ENCODE results near the gene CPNE1.

CPNE1 gene

GRCh38 chr20:35599776-35600120 lies 65.0 kb downstream of the CPNE1 start:
- H3K36me3 ChIP-seq (ENCODE audit: control insufficient read depth, insufficient read depth, low read length) = no peaks in the 10 kb centered on the region
- no peaks in the 10 kb centered on the region for H3K4me1 ChIP-seq (ENCODE audit: control insufficient read depth, insufficient read depth, low read length)
- H3K9me3 ChIP-seq (ENCODE audit: control insufficient read depth, insufficient read depth, low read length) = no peaks in the 10 kb centered on the region
- peaks cover 36% of the 10 kb centered on the region for H3K27me3 ChIP-seq (ENCODE audit: control insufficient read depth, insufficient read depth, low read length)
- H3K9ac ChIP-seq (ENCODE audit: low read depth, low read length) = no peak overlapping the region
- H3K4me3 ChIP-seq (ENCODE audit: low read depth, low read length) = no peak overlapping the region

DNA sequence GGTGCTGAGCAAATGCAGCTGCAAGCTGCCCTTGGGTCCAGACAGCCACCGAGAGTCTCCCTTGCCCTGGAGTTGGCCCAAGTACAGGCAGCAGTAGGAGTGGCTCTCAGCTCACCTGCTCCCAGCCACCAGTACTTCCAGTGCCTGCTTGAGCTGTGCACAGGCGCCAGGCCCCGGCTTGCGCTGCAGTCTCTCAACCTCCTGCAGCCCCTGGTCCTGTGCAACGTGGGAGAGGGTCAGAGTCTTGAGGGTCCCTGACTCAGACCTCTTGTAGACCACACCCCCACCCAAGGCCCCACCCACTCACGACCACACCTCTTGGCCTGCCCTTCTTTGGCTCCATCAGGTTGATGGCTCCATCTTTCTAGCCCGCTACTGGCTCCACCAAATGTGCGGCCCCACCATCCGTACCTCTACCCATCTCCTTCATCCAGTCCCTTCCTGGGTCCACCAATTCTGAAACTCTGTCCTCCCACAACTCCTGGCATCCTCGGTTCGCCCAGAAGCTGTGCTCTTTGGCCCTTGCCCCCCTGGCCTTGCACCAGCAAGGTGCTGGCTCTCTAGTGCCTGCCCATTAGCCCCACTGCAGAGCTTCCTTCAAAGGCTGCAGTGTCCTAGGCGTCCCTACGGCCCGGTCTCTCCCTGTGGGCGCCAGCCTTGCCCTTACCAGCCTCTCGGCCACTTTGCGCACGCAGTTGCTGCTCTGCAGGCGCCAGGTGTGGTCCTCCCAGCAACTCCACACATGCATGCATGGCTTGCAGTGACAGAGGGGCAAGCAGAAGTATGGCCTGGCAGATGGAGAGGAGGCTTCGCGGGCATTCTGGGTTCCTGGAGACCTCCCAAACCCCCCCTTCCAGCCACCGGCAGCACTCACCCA lies 65.6 kb downstream of the CPNE1 start:
- Histone ChIP-seq H3K9ac (ENCODE audit: low read depth, low read length) (no peak overlapping the region), H3K36me3 (ENCODE audit: control insufficient read depth, insufficient read depth, low read length) (no peaks in the 10 kb centered on the region), H3K4me3 (ENCODE audit: low read depth, low read length) (no peak overlapping the region), H3K4me1 (ENCODE audit: control insufficient read depth, insufficient read depth, low read length) (no peaks in the 10 kb centered on the region), H3K27me3 (ENCODE audit: control insufficient read depth, insufficient read depth, low read length) (peaks cover 36% of the 10 kb centered on the region), H3K9me3 (ENCODE audit: control insufficient read depth, insufficient read depth, low read length) (no peaks in the 10 kb centered on the region)

DNA sequence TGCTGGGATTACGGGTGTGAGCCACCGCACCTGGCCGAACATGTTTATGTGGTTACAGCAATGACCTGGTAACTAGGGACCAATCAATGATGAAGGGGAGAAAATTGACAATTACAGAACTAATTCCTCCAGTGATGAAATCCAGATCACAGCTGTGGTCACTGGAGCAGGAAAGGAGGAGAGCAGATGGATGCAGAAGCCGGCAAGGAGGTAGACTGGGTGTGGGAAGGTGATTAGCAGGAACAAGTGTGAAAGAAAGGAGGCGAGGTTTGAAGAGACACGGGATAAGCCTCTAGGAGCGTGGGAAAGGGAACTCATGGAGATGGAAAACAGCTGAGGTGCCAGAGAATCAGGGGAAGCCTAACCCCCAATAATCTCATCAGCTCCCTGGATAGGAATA lies 66.2 kb downstream of the CPNE1 start:
- Histone ChIP-seq H3K36me3 (ENCODE audit: control insufficient read depth, insufficient read depth, low read length) (no peaks in the 10 kb centered on the region), H3K27me3 (ENCODE audit: control insufficient read depth, insufficient read depth, low read length) (peaks cover 34% of the 10 kb centered on the region), H3K9me3 (ENCODE audit: control insufficient read depth, insufficient read depth, low read length) (no peaks in the 10 kb centered on the region), H3K4me1 (ENCODE audit: control insufficient read depth, insufficient read depth, low read length) (no peaks in the 10 kb centered on the region), H3K9ac (ENCODE audit: low read depth, low read length) (no peak overlapping the region), H3K4me3 (ENCODE audit: low read depth, low read length) (no peak overlapping the region)

GRCh38 chr20:35597186-35597585 lies 67.5 kb downstream of the CPNE1 start:
- Histone ChIP-seq H3K36me3 (ENCODE audit: control insufficient read depth, insufficient read depth, low read length) (no peaks in the 10 kb centered on the region), H3K9ac (ENCODE audit: low read depth, low read length) (no peak overlapping the region), H3K4me1 (ENCODE audit: control insufficient read depth, insufficient read depth, low read length) (no peaks in the 10 kb centered on the region), H3K9me3 (ENCODE audit: control insufficient read depth, insufficient read depth, low read length) (no peaks in the 10 kb centered on the region), H3K27me3 (ENCODE audit: control insufficient read depth, insufficient read depth, low read length) (peaks cover 21% of the 10 kb centered on the region), H3K4me3 (ENCODE audit: low read depth, low read length) (no peak overlapping the region)

DNA sequence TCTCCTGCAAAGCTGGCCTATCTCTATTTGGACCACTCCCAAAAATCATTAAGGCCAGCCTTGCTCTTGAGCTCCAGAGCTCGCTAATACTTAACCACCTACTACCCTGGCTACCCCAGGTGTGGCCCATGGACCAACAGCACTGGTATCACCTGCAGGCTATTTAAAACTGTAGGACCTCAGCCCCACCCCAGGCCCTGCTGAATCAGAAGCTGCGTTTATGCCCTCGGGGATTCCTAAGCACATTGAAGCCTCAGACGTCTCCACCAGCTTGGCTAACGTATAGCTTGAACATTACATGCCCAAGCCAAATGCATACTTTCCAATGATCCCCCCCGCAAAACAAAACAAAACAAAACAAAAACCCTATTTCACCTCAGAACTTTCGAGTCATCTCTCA lies 68.8 kb downstream of the CPNE1 start:
- H3K9me3 ChIP-seq (ENCODE audit: control insufficient read depth, insufficient read depth, low read length) = no peaks in the 10 kb centered on the region
- H3K27me3 ChIP-seq (ENCODE audit: control insufficient read depth, insufficient read depth, low read length) = peaks cover 14% of the 10 kb centered on the region
- H3K4me1 ChIP-seq (ENCODE audit: control insufficient read depth, insufficient read depth, low read length) = no peaks in the 10 kb centered on the region
- no peak overlapping the region for H3K9ac ChIP-seq (ENCODE audit: low read depth, low read length)
- H3K36me3 ChIP-seq (ENCODE audit: control insufficient read depth, insufficient read depth, low read length) = no peaks in the 10 kb centered on the region
- H3K4me3 ChIP-seq (ENCODE audit: low read depth, low read length) = no peak overlapping the region

DNA sequence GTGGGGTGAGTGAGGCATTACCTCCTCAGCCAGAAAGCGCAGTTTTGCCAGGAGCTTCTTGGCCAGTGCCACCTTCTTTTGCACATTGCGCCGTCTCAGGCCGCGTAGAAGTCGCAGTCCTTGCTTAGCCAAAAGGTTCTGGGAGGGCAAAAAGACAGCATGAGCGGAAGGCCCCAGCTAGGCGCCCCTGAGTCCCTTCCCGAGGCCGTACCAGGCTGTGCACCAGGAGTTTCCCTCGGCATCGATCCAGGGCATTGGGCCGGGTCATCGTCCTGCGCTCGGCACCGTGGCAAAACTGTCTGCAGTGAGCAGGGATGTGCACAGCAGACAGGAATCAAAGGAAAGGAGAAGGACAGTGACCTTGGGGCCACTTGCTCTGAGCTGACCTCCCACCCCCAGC lies 69.2 kb downstream of the CPNE1 start:
- Histone ChIP-seq H3K27me3 (ENCODE audit: control insufficient read depth, insufficient read depth, low read length) (peaks cover 11% of the 10 kb centered on the region), H3K9me3 (ENCODE audit: control insufficient read depth, insufficient read depth, low read length) (no peaks in the 10 kb centered on the region), H3K9ac (ENCODE audit: low read depth, low read length) (no peak overlapping the region), H3K4me3 (ENCODE audit: low read depth, low read length) (no peak overlapping the region), H3K36me3 (ENCODE audit: control insufficient read depth, insufficient read depth, low read length) (no peaks in the 10 kb centered on the region), H3K4me1 (ENCODE audit: control insufficient read depth, insufficient read depth, low read length) (no peaks in the 10 kb centered on the region)

- Histone ChIP-seq H3K9me3 (ENCODE audit: control insufficient read depth, insufficient read depth, low read length) (no peaks in the 10 kb centered on the region), H3K27me3 (ENCODE audit: control insufficient read depth, insufficient read depth, low read length) (no peaks in the 10 kb centered on the region), H3K9ac (ENCODE audit: low read depth, low read length) (no peak overlapping the region), H3K36me3 (ENCODE audit: control insufficient read depth, insufficient read depth, low read length) (no peaks in the 10 kb centered on the region), H3K4me3 (ENCODE audit: low read depth, low read length) (no peak overlapping the region), H3K4me1 (ENCODE audit: control insufficient read depth, insufficient read depth, low read length) (no peaks in the 10 kb centered on the region)
Measured at GRCh38 chr20:35592339-35592974, 72.2 kb downstream of the CPNE1 start.

- Histone ChIP-seq H3K9me3 (ENCODE audit: control insufficient read depth, insufficient read depth, low read length) (no peaks in the 10 kb centered on the region), H3K36me3 (ENCODE audit: control insufficient read depth, insufficient read depth, low read length) (no peaks in the 10 kb centered on the region), H3K9ac (ENCODE audit: low read depth, low read length) (no peak overlapping the region), H3K4me3 (ENCODE audit: low read depth, low read length) (no peak overlapping the region), H3K4me1 (ENCODE audit: control insufficient read depth, insufficient read depth, low read length) (no peaks in the 10 kb centered on the region), H3K27me3 (ENCODE audit: control insufficient read depth, insufficient read depth, low read length) (no peaks in the 10 kb centered on the region)
Measured at GRCh38 chr20:35588397-35588796, 76.3 kb downstream of the CPNE1 start.

GRCh38 chr20:35587436-35587835 lies 77.3 kb downstream of the CPNE1 start:
- Histone ChIP-seq H3K9ac (ENCODE audit: low read depth, low read length) (no peak overlapping the region), H3K4me1 (ENCODE audit: control insufficient read depth, insufficient read depth, low read length) (no peaks in the 10 kb centered on the region), H3K27me3 (ENCODE audit: control insufficient read depth, insufficient read depth, low read length) (no peaks in the 10 kb centered on the region), H3K4me3 (ENCODE audit: low read depth, low read length) (no peak overlapping the region), H3K36me3 (ENCODE audit: control insufficient read depth, insufficient read depth, low read length) (no peaks in the 10 kb centered on the region), H3K9me3 (ENCODE audit: control insufficient read depth, insufficient read depth, low read length) (no peaks in the 10 kb centered on the region)

DNA sequence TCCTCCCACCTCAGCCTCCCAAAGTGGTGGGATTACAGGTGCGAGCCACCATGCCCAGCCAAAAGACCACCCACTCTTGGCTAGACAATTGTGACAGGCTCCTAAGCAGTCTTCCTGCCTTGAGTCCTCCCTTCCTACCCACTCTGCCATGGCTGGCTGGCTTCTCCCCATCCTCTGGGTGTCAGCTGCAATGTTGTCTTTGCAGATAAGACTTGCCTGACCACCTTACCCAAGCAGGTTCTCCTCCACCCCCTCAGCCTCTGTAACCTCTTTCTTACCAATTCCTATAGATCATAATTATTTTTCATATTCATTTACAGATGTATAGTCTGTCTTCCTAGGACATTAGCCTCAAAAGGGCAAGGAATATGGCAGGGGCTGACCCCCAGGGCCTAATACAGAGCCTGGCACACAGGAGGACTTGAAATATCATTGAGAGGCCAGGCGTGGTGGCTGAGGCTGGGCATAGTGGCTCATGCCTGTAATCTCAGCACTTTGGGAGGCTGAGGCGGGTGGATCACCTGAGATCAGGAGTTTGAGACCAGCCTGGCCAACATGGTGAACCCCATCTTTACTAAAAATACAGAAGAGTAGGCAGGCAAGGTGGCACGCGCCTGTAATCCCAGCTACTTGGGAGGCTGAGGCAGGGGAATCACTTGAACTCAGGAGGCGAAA lies 77.8 kb downstream of the CPNE1 start:
- Histone ChIP-seq H3K9me3 (ENCODE audit: control insufficient read depth, insufficient read depth, low read length) (no peaks in the 10 kb centered on the region), H3K27me3 (ENCODE audit: control insufficient read depth, insufficient read depth, low read length) (no peaks in the 10 kb centered on the region), H3K4me1 (ENCODE audit: control insufficient read depth, insufficient read depth, low read length) (no peaks in the 10 kb centered on the region), H3K4me3 (ENCODE audit: low read depth, low read length) (no peak overlapping the region), H3K9ac (ENCODE audit: low read depth, low read length) (no peak overlapping the region), H3K36me3 (ENCODE audit: control insufficient read depth, insufficient read depth, low read length) (no peaks in the 10 kb centered on the region)

DNA sequence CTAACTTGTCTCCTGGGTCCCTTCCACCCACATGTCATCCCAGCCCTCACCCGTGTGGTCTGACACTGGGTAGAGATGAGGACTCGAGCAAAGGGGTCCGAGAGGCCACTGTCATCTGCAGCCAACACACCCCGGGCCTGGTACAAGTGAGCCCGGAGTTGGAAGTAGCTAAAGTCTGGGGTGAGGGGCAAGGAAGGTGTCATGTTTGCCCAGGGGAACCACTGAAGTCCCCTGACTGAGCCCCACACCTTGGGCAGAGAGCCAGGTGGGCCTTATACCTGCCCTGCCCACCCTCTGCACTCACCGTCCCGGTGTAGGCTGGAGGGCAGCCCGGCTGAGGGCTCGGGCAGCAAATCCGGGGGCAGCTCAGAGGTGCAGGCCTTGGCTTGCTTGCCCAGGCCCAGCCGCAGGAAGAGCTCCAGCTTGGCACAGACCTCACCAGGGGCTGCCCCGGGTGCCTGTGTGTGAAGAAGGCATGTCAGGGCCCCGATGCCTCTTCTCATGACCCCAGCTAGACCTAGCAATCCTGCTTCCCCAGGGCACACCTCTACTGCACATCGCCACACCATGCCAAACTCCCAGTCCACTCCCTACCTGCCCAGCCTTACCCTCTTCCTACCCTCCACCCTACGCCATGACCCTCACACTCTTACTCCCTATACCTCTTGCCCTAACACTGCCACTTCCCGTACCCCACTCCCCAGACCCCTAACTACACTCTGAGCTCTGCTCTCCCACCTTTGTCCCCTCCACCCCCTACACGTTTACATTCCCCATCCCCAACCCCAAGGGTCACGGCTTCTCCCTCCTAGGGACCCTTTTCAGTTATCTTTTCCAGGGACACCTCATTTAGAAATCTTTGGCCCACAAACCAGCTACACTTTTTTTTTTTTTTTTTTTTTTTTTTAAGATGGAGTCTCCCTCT lies 80.8 kb downstream of the CPNE1 start:
- no peak overlapping the region for H3K9ac ChIP-seq (ENCODE audit: low read depth, low read length)
- no peaks in the 10 kb centered on the region for H3K9me3 ChIP-seq (ENCODE audit: control insufficient read depth, insufficient read depth, low read length)
- no peaks in the 10 kb centered on the region for H3K27me3 ChIP-seq (ENCODE audit: control insufficient read depth, insufficient read depth, low read length)
- no peaks in the 10 kb centered on the region for H3K36me3 ChIP-seq (ENCODE audit: control insufficient read depth, insufficient read depth, low read length)
- no peak overlapping the region for H3K4me3 ChIP-seq (ENCODE audit: low read depth, low read length)
- H3K4me1 ChIP-seq (ENCODE audit: control insufficient read depth, insufficient read depth, low read length) = no peaks in the 10 kb centered on the region

Data from iPS-15b (cell line).